ENCODE data around the gene VGLL1.
A peak's percentile ranks its signal among the peaks of the same experiment; 100 is the strongest.

DNA sequence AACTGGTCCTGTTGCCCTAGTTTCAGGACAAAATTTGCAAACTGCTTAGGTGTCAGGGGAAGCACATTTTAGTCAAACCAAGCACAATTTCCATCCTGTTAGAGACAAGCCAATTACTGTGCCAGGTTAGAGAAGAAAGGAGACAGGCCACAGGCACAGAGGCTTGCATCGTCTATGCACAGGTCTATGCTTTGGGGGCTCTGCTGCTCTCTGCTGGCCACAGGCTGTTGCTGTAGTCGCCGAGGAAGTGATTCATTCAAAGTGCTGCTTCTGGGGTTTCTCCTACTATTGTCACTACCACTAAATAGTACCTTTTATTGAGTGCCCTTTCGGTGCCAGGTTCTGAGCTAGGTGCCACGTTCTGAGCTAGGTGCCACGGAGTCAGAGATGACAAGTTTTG lies 45.5 kb downstream of the VGLL1 start:
- TF ChIP-seq, protein P1, sequence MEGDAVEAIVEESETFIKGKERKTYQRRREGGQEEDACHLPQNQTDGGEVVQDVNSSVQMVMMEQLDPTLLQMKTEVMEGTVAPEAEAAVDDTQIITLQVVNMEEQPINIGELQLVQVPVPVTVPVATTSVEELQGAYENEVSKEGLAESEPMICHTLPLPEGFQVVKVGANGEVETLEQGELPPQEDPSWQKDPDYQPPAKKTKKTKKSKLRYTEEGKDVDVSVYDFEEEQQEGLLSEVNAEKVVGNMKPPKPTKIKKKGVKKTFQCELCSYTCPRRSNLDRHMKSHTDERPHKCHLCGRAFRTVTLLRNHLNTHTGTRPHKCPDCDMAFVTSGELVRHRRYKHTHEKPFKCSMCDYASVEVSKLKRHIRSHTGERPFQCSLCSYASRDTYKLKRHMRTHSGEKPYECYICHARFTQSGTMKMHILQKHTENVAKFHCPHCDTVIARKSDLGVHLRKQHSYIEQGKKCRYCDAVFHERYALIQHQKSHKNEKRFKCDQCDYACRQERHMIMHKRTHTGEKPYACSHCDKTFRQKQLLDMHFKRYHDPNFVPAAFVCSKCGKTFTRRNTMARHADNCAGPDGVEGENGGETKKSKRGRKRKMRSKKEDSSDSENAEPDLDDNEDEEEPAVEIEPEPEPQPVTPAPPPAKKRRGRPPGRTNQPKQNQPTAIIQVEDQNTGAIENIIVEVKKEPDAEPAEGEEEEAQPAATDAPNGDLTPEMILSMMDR (IDR thresholded peaks at IDR 0.05): peak; percentile 20 to 60 (median 42)
- no peak for TF ChIP-seq POLR2A (IDR thresholded peaks at IDR 0.05)

All from thyroid gland (tissue), 4 donors.